ENCODE measurements around the gene KCNH5.

KCNH5 gene

DNA sequence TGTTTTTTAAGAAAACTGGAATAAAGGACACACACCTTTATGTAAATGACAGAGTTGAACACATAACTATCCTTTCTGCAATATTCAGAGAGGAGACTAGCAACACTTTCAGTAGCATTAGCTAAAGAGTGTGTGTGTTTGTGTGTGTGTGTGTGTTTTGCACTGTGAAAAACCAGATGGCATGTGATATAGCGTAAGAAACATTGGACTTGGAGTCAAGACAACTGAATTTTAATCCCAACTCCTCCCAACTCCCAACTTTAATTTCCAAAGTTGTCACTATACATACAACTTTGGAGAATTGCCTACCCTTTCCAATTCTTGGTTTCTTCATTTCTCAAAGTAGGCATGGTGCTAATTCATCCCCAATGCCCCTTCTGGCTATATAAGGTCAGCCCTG is 347.8 kb downstream of the KCNH5 start:
- no peak for DNase-seq (ENCODE audit: low read depth, low spot score)
- H3K4me3 ChIP-seq (ENCODE audit: low read depth, low read length), result no peak overlapping the region
- no peak for TF ChIP-seq CTCF (IDR thresholded peaks at IDR 0.05; ENCODE audit: low read depth, low read length)
- in situ Hi-C loops (cut with HindIII; ENCODE audit: low sequenced_read_pairs), result no loop called here

DNA sequence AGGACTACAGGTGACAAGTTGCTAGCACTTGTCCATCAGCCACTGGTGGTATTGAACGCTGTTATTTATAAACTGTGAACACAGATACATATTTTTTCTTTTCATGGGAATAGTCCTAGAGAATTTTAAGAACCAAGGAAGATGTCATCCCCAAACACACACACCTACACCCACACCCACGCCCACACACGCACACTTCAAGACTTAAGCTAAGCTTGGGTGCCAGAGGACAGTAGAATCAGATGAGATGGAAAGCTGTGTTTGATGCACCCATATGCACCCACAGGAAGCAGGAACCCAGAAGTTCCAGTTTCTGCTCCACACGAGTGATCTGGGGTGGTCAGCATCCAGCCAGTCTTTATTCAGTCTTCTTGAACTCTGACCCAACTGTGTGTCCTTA is 348.3 kb downstream of the KCNH5 start:
- H3K4me3 ChIP-seq (ENCODE audit: low read depth, low read length), result no peak overlapping the region
- DNase-seq (ENCODE audit: low read depth, low spot score), result no peak
- in situ Hi-C loops (cut with HindIII; ENCODE audit: low sequenced_read_pairs), result no loop called here
- TF ChIP-seq CTCF (IDR thresholded peaks at IDR 0.05; ENCODE audit: low read depth, low read length), result no peak

GRCh38 chr14:62696331-62696924 is 348.8 kb downstream of the KCNH5 start:
- TF ChIP-seq CTCF (IDR thresholded peaks at IDR 0.05; ENCODE audit: low read depth, low read length), result no peak

GRCh38 chr14:62694075-62694474 is 351.2 kb downstream of the KCNH5 start:
- peak; percentile 96 for DNase-seq (ENCODE audit: low read depth, low spot score)
- no peak overlapping the region for H3K4me3 ChIP-seq (ENCODE audit: low read depth, low read length)
- in situ Hi-C loops (cut with HindIII; ENCODE audit: low sequenced_read_pairs), result no loop called here
- TF ChIP-seq CTCF (IDR thresholded peaks at IDR 0.05; ENCODE audit: low read depth, low read length), result no peak

More at GRCh38 chr14:62696331-62696924, 348.8 kb downstream of the KCNH5 start:
- DNase-seq (ENCODE audit: low read depth, low spot score), result no peak
- H3K4me3 ChIP-seq (ENCODE audit: low read depth, low read length), result no peak overlapping the region
- in situ Hi-C loops (cut with HindIII; ENCODE audit: low sequenced_read_pairs), result no loop called here

DNA sequence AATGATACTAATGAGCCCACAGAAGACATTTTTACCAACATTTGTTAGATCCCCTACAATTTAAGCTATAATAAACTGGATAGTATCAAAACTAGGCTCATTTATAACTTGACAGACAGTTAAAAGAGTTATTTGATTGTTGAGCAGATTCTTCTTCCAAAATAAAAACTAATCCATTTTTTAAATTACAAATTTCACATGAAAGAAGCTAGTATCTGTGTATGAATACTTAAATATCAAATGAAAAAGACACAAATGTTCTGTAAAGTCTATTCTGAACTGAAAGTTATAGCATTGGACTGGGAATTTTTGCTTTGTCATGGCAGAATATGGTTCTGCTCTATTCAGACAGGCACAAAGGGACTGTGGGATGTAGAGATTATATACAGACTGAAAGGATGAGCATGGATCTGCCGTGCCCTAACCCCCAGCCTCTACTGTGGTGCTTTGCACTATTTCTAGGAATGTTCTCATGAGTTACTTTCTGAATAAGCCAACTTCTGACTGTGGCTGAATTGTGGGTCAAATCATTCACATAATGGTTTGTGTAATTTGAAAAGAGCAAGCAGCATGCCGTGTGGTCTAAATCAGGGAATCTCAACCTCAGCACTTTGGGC is 352.7 kb downstream of the KCNH5 start:
- peak; percentile 72 for DNase-seq (ENCODE audit: low read depth, low spot score)
- TF ChIP-seq CTCF (IDR thresholded peaks at IDR 0.05; ENCODE audit: low read depth, low read length), result no peak
- no peak overlapping the region for H3K4me3 ChIP-seq (ENCODE audit: low read depth, low read length)
- in situ Hi-C loops (cut with HindIII; ENCODE audit: low sequenced_read_pairs), result no loop called here

GRCh38 chr14:62691647-62692489 is 353.4 kb downstream of the KCNH5 start:
- peak; percentile 94 for DNase-seq (ENCODE audit: low read depth, low spot score)
- no peak for TF ChIP-seq CTCF (IDR thresholded peaks at IDR 0.05; ENCODE audit: low read depth, low read length)
- no peak overlapping the region for H3K4me3 ChIP-seq (ENCODE audit: low read depth, low read length)
- in situ Hi-C loops (cut with HindIII; ENCODE audit: low sequenced_read_pairs), result no loop called here

All from astrocyte of the spinal cord (primary cell).